Measurements from ENCODE around the gene NEGR1. TPM values are rescaled to one million over a fixed set of nuclear protein-coding genes. Genes with fewer than 3 reads are reported as not detected.

Gene NEGR1
- total and polyA plus RNA-seq, 9 of the 15 experiments (the other 6 are each of a cell fraction or from before 2014, with no cell fraction given), result not detected

DNA sequence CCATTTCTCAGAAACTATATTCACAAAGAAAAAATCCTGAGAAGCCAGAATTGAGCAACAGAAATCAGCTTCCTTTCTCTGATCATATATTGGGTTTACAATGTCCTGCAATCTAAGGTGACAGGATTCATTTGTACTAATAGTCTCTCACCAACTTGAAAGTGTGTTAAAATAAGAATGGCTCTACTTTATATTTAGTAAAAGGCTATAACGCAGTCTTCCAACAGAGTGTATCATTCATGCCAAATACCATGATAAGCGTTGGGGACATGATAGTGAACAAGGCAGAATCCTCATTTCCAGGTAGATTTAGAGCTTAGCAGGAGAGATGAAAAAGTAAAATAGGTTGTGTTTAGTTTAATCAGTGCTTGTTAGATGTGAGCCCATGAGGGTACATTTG is 682.3 kb downstream of the NEGR1 start (continued):
- TF ChIP-seq, protein P1, sequence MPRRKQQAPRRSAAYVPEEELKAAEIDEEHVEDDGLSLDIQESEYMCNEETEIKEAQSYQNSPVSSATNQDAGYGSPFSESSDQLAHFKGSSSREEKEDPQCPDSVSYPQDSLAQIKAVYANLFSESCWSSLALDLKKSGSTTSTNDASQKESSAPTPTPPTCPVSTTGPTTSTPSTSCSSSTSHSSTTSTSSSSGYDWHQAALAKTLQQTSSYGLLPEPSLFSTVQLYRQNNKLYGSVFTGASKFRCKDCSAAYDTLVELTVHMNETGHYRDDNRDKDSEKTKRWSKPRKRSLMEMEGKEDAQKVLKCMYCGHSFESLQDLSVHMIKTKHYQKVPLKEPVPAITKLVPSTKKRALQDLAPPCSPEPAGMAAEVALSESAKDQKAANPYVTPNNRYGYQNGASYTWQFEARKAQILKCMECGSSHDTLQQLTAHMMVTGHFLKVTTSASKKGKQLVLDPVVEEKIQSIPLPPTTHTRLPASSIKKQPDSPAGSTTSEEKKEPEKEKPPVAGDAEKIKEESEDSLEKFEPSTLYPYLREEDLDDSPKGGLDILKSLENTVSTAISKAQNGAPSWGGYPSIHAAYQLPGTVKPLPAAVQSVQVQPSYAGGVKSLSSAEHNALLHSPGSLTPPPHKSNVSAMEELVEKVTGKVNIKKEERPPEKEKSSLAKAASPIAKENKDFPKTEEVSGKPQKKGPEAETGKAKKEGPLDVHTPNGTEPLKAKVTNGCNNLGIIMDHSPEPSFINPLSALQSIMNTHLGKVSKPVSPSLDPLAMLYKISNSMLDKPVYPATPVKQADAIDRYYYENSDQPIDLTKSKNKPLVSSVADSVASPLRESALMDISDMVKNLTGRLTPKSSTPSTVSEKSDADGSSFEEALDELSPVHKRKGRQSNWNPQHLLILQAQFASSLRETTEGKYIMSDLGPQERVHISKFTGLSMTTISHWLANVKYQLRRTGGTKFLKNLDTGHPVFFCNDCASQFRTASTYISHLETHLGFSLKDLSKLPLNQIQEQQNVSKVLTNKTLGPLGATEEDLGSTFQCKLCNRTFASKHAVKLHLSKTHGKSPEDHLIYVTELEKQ (CRISPR knock-in tag; IDR thresholded peaks at IDR 0.05), result no peak
- no peak for TF ChIP-seq PTBP1 (IDR thresholded peaks at IDR 0.05; ENCODE audit: low read depth, low read length)

DNA sequence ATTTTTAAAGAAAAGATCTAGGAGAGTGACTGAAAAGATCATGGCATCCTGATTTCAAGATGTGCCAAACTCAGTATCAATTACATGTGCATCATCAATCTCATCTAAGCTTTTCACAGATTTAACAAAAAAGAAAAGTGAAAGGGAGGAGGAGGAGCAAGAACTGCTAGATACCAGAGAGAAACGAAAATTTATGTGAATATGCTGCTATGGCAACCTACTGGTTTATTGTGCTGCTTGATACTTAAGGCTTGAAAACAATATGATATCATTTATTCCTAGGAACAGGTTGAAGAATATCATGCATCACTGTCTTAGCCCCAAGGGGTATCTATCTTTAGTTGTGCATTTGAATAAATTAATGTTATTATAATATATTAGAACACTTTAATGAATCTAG is 683.0 kb downstream of the NEGR1 start:
- FAIRE-seq, result no peak
- DNase-seq (ENCODE audit: extremely low read depth in 1 of 4, low spot score in 3 of 4), result no peak
- H2AFZ ChIP-seq (ENCODE audit: low read depth, low read length), result no peak overlapping the region
- H3K9me3 ChIP-seq (replicated peaks; ENCODE audit: control insufficient read depth, insufficient read depth, low read depth, low read length), result 0 out of 2 replicates have a peak, but pooled peaks cover 1% of the 10 kb centered on the region
- H3K36me3 ChIP-seq (ENCODE audit: control insufficient read depth, insufficient read depth, low read length), result no peaks in the 10 kb centered on the region
- no peak overlapping the region for H3K4me3 ChIP-seq
- in situ Hi-C loops (cut with MboI), result no loop called here
- intact Hi-C loops (cut with micrococcal nuclease), result no loop called here
- no TSS peak for BruUV-seq (replicated peaks)
- no peak for TF ChIP-seq SP2 (IDR thresholded peaks at IDR 0.05; ENCODE audit: extremely low read depth, low read depth, low read length, poor library complexity, severe bottlenecking)
- TF ChIP-seq, protein P2, sequence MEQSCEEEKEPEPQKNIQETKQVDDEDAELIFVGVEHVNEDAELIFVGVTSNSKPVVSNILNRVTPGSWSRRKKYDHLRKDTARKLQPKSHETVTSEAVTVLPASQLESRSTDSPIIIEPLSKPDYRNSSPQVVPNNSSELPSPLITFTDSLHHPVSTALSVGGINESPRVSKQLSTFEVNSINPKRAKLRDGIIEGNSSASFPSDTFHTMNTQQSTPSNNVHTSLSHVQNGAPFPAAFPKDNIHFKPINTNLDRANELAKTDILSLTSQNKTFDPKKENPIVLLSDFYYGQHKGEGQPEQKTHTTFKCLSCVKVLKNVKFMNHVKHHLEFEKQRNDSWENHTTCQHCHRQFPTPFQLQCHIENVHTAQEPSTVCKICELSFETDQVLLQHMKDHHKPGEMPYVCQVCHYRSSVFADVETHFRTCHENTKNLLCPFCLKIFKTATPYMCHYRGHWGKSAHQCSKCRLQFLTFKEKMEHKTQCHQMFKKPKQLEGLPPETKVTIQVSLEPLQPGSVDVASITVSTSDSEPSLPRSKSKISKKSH (CRISPR knock-in tag; IDR thresholded peaks at IDR 0.05), result no peak
- TF ChIP-seq STAT5A (IDR thresholded peaks at IDR 0.05; ENCODE audit: borderline replicate concordance, low read length), result no peak
- no peak for TF ChIP-seq ZNF785 (CRISPR knock-in tag; IDR thresholded peaks at IDR 0.05)
- TF ChIP-seq ZNF224 (CRISPR knock-in tag; IDR thresholded peaks at IDR 0.05), result no peak
- H3K9ac ChIP-seq (ENCODE audit: insufficient read depth in 1 of 2, low read depth in 2 of 2, low read length in 2 of 2), result no peak overlapping the region
- CTCF ChIA-PET (ENCODE audit: low intra/inter-chr PET ratio), result no interaction called here
- WGBS (ENCODE audit: insufficient coverage, low coverage, missing lambda C conversion rate), result 0% methylated on average over 1 of the region's 1 CpG
- ATAC-seq, result no peak
- no peaks in the 10 kb centered on the region for H3K27me3 ChIP-seq (ENCODE audit: control insufficient read depth in 2 of 2, insufficient read depth in 2 of 2, low read length in 2 of 2)
- H3K4me1 ChIP-seq (replicated peaks in 1 of 2; ENCODE audit: control insufficient read depth in 2 of 2, insufficient read depth in 2 of 2, low read length in 2 of 2), result no peaks in the 10 kb centered on the region
- H3K27ac ChIP-seq (ENCODE audit: extremely low read depth, low read depth, low read length), result no peak overlapping the region
- POLR2A ChIA-PET, result no interaction called here
- H4K20me1 ChIP-seq (replicated peaks; ENCODE audit: control insufficient read depth, insufficient read depth, low read length), result no peaks in the 10 kb centered on the region
- H3K4me2 ChIP-seq (ENCODE audit: insufficient read depth, low read length), result no peak overlapping the region
- H3K79me2 ChIP-seq (ENCODE audit: control insufficient read depth, insufficient read depth, low read length), result no peaks in the 10 kb centered on the region
- no peaks in the 10 kb centered on the region for H3K9me1 ChIP-seq (ENCODE audit: control insufficient read depth, insufficient read depth, low read length)
